GM20000 (cell line): ENCODE results near the gene CHIT1.

Experiments
- DNase-seq: peaks from one replicate; pipeline ENCODE4 v3.0.0; 2012; ENCODE audit warnings: low spot score
- TF ChIP-seq, protein P1 (sequence below): IDR thresholded peaks from 2 replicates; pipeline ENCODE4 v1.5.1; 2012; ENCODE audit warnings: mild to moderate bottlenecking, control low read depth; ENCODE audit errors: extremely low read depth, missing control alignments

The CHIT1 gene

DNA sequence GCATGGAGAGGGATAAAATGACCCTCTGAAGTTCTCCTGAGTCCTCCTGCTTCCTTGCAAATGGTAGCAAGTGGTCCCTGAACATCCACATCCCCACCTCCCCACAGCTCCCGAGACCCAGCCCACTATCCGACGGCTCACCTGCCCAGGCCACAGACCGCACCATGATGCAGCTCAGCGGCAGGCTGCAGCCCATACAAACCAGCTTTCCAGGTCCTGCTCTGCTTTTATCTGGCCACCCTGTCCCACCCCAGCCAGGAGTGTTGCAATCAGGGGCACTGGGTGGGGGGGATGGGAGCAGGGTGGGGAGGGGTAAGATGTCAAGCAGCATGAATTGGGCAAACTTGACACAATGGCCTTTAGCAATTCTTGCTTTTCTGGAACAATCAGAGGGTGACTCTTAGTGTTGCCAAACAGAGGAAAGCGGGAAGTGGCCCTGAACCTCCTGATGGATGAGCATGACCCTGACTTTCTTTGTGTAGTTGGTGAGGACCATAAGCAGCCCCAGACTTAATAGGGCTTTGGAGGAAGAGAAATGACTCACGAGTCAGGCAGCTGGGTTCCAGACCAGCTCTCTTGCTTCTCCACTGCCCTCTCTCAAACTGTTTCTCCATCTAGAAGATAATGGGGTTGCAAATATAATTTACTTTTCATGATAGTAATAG is at the start of gene CHIT1:
Gene CHIT1 (minus strand): TSS at position 203 of the 665 bp plus-strand sequence. CDS start 37 bp downstream, at position 166.
- DNase-seq, result no peak
- TF ChIP-seq, protein P1, sequence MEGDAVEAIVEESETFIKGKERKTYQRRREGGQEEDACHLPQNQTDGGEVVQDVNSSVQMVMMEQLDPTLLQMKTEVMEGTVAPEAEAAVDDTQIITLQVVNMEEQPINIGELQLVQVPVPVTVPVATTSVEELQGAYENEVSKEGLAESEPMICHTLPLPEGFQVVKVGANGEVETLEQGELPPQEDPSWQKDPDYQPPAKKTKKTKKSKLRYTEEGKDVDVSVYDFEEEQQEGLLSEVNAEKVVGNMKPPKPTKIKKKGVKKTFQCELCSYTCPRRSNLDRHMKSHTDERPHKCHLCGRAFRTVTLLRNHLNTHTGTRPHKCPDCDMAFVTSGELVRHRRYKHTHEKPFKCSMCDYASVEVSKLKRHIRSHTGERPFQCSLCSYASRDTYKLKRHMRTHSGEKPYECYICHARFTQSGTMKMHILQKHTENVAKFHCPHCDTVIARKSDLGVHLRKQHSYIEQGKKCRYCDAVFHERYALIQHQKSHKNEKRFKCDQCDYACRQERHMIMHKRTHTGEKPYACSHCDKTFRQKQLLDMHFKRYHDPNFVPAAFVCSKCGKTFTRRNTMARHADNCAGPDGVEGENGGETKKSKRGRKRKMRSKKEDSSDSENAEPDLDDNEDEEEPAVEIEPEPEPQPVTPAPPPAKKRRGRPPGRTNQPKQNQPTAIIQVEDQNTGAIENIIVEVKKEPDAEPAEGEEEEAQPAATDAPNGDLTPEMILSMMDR, result no peak

DNA sequence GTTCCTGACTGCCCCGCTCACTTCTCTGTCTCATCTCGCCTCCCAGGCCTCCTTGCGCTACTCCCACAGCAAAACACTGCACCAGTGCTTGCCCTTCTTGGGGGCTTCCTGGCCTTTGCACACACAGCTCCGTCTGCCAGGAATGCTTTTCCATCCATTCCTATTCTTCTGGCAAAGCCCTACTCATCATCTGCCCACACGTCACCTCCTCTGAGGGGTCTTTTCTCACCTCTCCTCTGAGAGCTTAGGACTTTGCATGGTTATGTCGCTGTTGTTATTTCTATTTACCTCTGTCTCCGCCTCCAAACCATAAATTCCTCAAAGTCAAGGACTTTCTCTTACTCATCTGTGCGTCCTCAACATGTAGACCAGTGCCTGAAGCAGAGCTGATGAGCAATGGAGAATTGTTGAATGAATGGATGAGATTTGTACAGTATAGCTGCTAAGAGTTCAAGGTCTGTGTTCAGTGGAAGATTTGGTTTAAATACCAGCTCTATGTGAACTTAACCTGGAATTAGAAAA is 49.5 kb upstream of the CHIT1 start:
- TF ChIP-seq, protein P1, result no peak
- DNase-seq, result no peak

GRCh38 chr1:203278082-203278884 is 48.8 kb upstream of the CHIT1 start:
- TF ChIP-seq, protein P1, result no peak
- no peak for DNase-seq

GRCh38 chr1:203276916-203277545 is 47.6 kb upstream of the CHIT1 start:
- no peak for DNase-seq

DNA sequence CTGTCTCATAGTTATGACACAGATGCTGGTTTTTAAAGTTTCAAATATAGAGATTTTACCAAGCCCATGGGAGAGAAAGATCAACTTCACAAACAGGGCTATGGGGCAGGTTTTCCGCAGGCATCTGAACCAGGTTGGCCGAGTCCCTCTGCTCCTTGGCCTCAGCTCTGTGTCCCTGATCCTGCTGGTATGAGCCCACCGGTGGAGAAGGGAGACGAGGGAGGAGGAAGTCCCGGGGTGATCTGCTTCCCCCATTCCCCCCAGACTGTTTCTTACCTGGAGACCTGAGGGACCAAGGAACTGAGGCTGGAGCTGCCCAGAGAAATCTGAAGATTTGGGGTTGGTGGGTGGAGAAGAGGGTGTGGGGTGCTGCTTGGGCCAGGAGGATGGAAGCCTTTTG is 46.9 kb upstream of the CHIT1 start:
- DNase-seq, result no peak
- TF ChIP-seq, protein P1, result no peak

More at GRCh38 chr1:203276916-203277545, 47.6 kb upstream of the CHIT1 start:
- TF ChIP-seq, protein P1, result no peak

DNA sequence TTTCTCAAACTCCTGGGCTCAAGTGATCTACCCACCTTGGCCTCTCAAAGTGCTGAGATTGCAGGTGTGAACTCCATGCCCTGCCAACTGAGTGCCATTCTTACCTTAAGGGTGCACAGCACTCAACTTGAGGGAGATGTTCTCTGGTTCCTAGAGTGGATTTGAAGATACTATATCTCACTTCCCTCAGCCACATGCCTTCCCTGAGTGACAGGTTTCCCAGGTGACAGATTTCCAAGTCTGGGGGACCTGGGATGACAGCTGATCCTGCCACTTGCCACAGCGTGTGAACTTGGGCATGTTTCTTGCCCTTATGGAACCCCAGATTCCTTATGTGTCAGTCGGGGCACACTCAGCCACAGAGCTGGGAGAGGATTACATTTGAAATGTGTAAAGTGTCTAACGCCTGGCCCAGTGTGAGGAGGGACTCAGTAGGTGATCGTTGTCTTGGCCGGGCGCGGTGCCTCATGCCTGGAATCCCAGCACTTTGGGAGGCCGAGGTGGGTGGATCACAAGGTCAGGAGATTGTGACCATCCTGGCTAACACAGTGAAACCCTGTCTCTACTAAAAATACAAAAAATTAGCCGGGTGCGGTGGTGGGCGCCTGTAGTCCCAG is 46.3 kb upstream of the CHIT1 start:
- DNase-seq, result no peak
- TF ChIP-seq, protein P1, result no peak
